GM12892 (cell line): ENCODE results near the gene AGL.
"Not testable (repeated sequence)": the region's sequence is repeated elsewhere in the genome, so short reads cannot be mapped to it uniquely, and the experiment has no call there.

Experiments used
- DNase-seq: peaks from one replicate; pipeline ENCODE4 v3.0.0; 2011; ENCODE audit not compliant: insufficient read length
- FAIRE-seq: peaks from 2 replicates; lab custom pipeline; 2011; peaks lifted over from hg19 to GRCh38; lab: Jason Lieb, UNC
- POLR2A ChIP-seq: IDR thresholded peaks from 2 replicates; pipeline ENCODE4 v1.6.1; 2011; ENCODE audit warnings: low read depth, low read length, control low read depth
- POLR2AphosphoS5 ChIP-seq: IDR thresholded peaks from 2 replicates; pipeline ENCODE4 v1.6.1; 2011; ENCODE audit warnings: low read depth, low read length, control low read depth
- TAF1 ChIP-seq: IDR thresholded peaks from 2 replicates; pipeline ENCODE4 v1.6.1; 2011; ENCODE audit warnings: low read depth, mild to moderate bottlenecking, control low read depth, low read length, borderline replicate concordance

Gene AGL

DNA sequence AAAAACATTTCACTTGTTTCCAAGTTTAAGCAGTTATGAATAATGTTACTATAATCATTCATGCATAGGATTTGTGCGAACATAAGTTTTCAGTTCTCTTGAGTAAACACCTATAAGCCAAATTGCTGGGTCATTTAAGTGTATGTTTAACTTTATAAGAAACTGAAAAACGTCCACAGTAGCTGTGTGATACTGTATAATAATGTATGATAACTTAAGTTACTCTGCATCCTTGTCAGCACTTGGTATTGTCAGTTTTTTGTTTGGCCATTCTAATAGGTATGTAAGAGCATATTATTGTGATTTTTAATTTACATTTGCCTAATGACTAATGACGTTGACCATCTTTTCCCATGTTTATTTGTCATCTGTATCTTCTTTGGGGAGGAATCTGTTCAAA lies 105.2 kb downstream of the AGL start:
- FAIRE-seq (no peak), DNase-seq (no peak)
- TF ChIP-seq TAF1 (no peak), POLR2A (no peak), POLR2AphosphoS5 (no peak)

- no peak for TF ChIP-seq TAF1
- TF ChIP-seq POLR2AphosphoS5, result no peak
- no peak for TF ChIP-seq POLR2A
- DNase-seq (no peak), FAIRE-seq (no peak)
Observed at GRCh38 chr1:99956755-99957154, 106.6 kb downstream of the AGL start.

GRCh38 chr1:99957818-99958217 lies 107.7 kb downstream of the AGL start:
- FAIRE-seq, result no peak
- no peak for DNase-seq
- TF ChIP-seq TAF1, result no peak
- TF ChIP-seq POLR2A, result no peak
- TF ChIP-seq POLR2AphosphoS5, result no peak

GRCh38 chr1:99959189-99959705 lies 109.1 kb downstream of the AGL start:
- FAIRE-seq, result not testable (repeated sequence)

GRCh38 chr1:99960260-99960659 lies 110.1 kb downstream of the AGL start:
- FAIRE-seq, result not testable (repeated sequence)

More at GRCh38 chr1:99959189-99959705, 109.1 kb downstream of the AGL start:
- DNase-seq, result not testable (repeated sequence)

GRCh38 chr1:99963041-99963795 lies 113.1 kb downstream of the AGL start:
- DNase-seq, result no peak
- FAIRE-seq, result no peak
- TF ChIP-seq POLR2AphosphoS5, result no peak
- TF ChIP-seq TAF1, result no peak
- no peak for TF ChIP-seq POLR2A

More at GRCh38 chr1:99960260-99960659, 110.1 kb downstream of the AGL start:
- DNase-seq, result not testable (repeated sequence)

DNA sequence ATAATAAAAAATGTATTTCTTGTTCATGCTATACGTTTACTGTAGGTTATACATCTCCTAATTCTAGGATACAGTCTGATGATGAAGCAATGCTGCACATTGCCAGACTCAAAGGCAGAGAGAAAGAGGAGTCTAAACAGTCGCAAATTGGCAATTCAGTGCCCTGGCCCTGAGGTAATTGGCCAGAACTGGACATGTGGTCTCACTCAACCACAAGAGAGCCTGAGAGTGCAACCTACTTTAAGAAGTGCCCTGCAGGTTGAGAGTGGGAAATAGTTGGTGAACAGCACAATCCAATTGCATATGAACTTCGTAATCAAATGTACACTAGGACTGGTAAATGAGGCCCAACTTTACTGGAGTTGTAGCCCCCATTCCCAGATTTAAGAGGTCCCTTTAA lies 114.6 kb downstream of the AGL start:
- no peak for DNase-seq
- TF ChIP-seq POLR2A (no peak), POLR2AphosphoS5 (no peak), TAF1 (no peak)
- FAIRE-seq, result no peak

GRCh38 chr1:99965646-99966375 lies 115.7 kb downstream of the AGL start:
- no peak for TF ChIP-seq POLR2A
- DNase-seq (no peak), FAIRE-seq (no peak)

GRCh38 chr1:99968214-99968613 lies 118.1 kb downstream of the AGL start:
- DNase-seq (no peak), FAIRE-seq (no peak)
- TF ChIP-seq TAF1 (no peak), POLR2A (no peak), POLR2AphosphoS5 (no peak)

DNA sequence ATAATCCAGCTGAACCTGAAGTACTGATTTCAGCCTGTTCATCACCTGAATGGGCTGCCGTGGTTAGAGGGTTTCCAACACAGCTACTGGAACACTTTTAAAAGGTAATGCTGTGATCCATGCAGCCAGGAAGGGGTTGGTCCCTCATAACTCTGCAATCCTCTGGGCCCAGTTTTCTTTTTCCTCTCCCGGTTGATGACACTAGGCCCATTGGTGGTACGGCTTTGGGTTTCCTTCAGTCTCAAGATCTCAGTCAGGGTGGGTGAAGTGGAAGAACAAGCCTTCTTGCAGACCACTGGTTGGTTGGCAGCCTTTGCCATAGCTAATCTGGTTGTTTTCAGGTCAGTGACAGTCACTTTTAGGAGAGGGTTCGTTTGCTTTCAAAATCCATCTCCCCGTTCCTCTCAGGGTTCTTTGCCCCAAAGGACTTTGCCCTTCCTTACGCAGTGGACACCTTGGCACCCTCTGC lies 119.1 kb downstream of the AGL start:
- DNase-seq (no peak), FAIRE-seq (peak; percentile 42)
- TF ChIP-seq TAF1, result no peak
- no peak for TF ChIP-seq POLR2A
- no peak for TF ChIP-seq POLR2AphosphoS5

DNA sequence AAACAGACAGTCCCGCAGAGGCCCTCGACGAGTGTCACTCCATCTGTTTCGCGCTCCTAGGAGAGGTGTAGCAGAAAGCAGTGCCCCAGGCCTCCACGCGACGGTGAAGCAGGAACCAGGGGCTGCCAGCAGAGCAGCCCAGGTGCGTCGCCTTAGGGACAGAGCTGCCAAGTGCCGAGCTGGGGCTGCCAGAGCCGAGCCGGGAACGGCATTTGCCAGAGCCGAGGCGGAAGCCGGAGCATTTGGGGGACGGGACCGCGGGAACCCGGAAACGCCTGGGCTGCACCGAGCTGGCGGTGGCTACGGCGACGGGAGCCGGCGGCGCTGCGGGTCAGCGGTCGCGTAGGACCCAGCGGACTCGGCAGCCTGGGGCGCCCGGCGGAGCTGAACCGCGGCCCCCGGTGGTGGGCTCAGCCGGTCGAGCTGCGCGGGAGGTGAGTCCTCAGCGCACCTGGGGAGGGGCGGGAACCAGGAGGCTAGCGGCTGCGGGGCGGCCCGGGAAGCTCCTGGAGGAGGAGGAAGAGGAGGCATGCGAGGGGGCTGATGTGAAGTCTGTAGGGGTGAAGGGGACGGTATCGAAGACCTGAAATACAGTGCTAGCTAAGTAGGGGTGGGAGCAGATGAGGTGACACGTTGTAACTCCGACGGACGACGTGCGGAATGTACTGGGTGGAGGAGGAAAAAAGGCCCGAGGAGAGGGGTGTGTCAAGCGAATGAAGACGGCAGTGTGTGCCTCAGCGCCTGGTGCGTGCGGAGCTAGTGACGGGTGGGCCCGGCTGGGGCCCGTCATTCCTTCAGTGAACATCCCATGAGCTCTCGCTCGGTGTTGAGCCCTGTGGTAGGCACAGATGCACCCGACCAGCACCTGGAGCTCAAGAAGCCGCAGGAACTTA lies 119.8 kb downstream of the AGL start, which contains the start of gene SLC35A3:
Gene SLC35A3 (plus strand): TSS at position 268 of the 893 bp plus-strand sequence. CDS start 23,559 bp downstream, outside the sequence.
- DNase-seq (peak; percentile 83), FAIRE-seq (peak; percentile 90)

More for the DNA sequence above, 119.8 kb downstream of the AGL start, which contains the start of gene SLC35A3:
- TF ChIP-seq POLR2AphosphoS5 (peak; percentile 71), POLR2A (peak; percentile 89), TAF1 (peak; percentile 92)
